Measurements from ENCODE around the gene TGFB3.

- TF ChIP-seq FOXK2 (IDR thresholded peaks at IDR 0.05) (no peak), FOXM1 (IDR thresholded peaks at IDR 0.05; ENCODE audit: borderline replicate concordance) (no peak), SP1 (IDR thresholded peaks at IDR 0.05) (no peak), BHLHE40 (IDR thresholded peaks at IDR 0.05; ENCODE audit: borderline replicate concordance) (no peak), SUZ12 (IDR thresholded peaks at IDR 0.05) (no peak), TARDBP (IDR thresholded peaks at IDR 0.05) (no peak), ZNF384 (IDR thresholded peaks at IDR 0.05) (no peak), LEF1 (IDR thresholded peaks at IDR 0.05; ENCODE audit: borderline replicate concordance) (no peak), PKNOX1 (IDR thresholded peaks at IDR 0.05) (no peak), NFRKB (IDR thresholded peaks at IDR 0.05) (no peak), ARNT (IDR thresholded peaks at IDR 0.05) (no peak), FOXA1 (IDR thresholded peaks at IDR 0.05) (no peak), HDGF (IDR thresholded peaks at IDR 0.05; ENCODE audit: borderline replicate concordance) (no peak)
Observed at GRCh38 chr14:76011930-76012329, 30.1 kb upstream of the TGFB3 start.

Measured in HEK293T (cell line).